GM12878 (cell line): Measurements from ENCODE around the gene CASP3.

Source experiments
- KAT2A ChIP-seq: conservative IDR thresholded peaks from 2 replicates; pipeline ENCODE4 v1.6.1; 2011; ENCODE audit warnings: low read depth, low read length; ENCODE audit not compliant: control insufficient read depth
- POLR2A ChIP-seq: IDR thresholded peaks from 2 replicates; pipeline ENCODE4 v1.6.1; 2011; ENCODE audit warnings: low read depth, mild to moderate bottlenecking, low read length
- POLR2AphosphoS2 ChIP-seq: IDR thresholded peaks from 2 replicates; pipeline ENCODE4 v1.6.1; 2011; ENCODE audit warnings: low read depth, mild to moderate bottlenecking, low read length, improper control_type of control experiment, moderate library complexity
- POLR2AphosphoS5 ChIP-seq: IDR thresholded peaks from 2 replicates; pipeline ENCODE4 v1.6.1; 2011; ENCODE audit warnings: mild to moderate bottlenecking, low read length, inconsistent platforms
- RCOR1 ChIP-seq: conservative IDR thresholded peaks from 2 replicates; pipeline ENCODE4 v1.6.1; 2012; ENCODE audit warnings: low read depth, low read length, improper control_type of control experiment
- RFX5 ChIP-seq: IDR thresholded peaks from 2 replicates; pipeline ENCODE4 v1.6.1; 2011; ENCODE audit warnings: low read depth, low read length, improper control_type of control experiment
- TCF7 ChIP-seq: IDR thresholded peaks from 2 replicates; pipeline ENCODE4 v1.6.1; 2014; ENCODE audit warnings: antibody characterized with exemption, borderline replicate concordance
- ZNF207 ChIP-seq: fragments of 450-650 bp; IDR thresholded peaks from 2 replicates; pipeline ENCODE4 v1.6.1; 2014; ENCODE audit warnings: antibody characterized with exemption, mild to moderate bottlenecking, borderline replicate concordance
- ZSCAN29 ChIP-seq: fragments of 450-650 bp; IDR thresholded peaks from 2 replicates; pipeline ENCODE4 v1.6.1; 2017; ENCODE audit warnings: mild to moderate bottlenecking, moderate library complexity
- TF ChIP-seq, protein P1 (sequence below), 3 experiments: IDR thresholded peaks in 2 of 3; conservative IDR thresholded peaks in 1 of 3; 2 replicates each; pipeline ENCODE4 v1.5.1; 2011; ENCODE audit warnings: low read depth in 3 of 3, low read length in 3 of 3, mild to moderate bottlenecking in 3 of 3, control low read depth in 2 of 3, moderate library complexity in 2 of 3, inconsistent platforms in 1 of 3, mixed read lengths in 1 of 3; ENCODE audit not compliant: control insufficient read depth in 2 of 3, insufficient read depth in 1 of 3; ENCODE audit errors: extremely low read depth in 1 of 3

DNA sequence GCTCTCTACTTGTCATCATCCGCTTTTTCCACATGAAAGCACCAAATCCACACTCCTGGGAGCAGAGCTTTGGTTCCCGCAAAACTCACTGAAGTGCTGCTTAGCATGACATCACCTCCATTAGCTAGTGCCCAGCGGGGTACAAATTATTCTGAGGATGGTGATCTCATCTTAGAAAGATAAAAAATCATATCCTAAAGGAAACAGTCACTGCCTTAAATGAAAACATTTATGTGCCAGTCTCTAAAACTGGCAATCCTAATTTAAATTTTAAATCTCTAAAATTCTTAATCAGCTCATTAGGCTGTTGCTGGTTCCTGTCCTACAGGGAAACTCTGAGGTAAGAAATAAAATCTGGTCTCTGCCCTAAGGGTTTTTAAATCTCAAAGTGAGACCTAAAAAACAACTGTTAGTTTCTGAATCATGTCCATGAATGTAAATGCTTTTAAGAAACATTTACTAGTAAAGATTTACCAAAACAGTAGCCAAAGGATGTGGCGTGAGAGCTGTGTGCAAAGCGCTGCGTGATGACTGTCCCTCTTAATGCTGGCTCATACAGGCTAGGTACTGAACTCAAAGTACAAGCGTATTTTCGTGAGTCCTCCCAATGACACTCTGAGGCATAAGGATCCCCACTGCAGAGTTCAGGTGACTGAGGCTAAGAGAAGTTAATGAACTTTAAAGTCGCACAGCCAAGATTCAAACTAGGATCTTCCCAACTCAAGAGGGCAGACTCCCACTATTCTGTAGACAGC is 4.5 kb downstream of the CASP3 start:
- TF ChIP-seq POLR2AphosphoS5 (no peak), POLR2AphosphoS2 (no peak), POLR2A (no peak), RCOR1 (no peak), KAT2A (no peak), ZNF207 (no peak), RFX5 (no peak), TCF7 (no peak), ZSCAN29 (no peak)
- TF ChIP-seq, protein P1, sequence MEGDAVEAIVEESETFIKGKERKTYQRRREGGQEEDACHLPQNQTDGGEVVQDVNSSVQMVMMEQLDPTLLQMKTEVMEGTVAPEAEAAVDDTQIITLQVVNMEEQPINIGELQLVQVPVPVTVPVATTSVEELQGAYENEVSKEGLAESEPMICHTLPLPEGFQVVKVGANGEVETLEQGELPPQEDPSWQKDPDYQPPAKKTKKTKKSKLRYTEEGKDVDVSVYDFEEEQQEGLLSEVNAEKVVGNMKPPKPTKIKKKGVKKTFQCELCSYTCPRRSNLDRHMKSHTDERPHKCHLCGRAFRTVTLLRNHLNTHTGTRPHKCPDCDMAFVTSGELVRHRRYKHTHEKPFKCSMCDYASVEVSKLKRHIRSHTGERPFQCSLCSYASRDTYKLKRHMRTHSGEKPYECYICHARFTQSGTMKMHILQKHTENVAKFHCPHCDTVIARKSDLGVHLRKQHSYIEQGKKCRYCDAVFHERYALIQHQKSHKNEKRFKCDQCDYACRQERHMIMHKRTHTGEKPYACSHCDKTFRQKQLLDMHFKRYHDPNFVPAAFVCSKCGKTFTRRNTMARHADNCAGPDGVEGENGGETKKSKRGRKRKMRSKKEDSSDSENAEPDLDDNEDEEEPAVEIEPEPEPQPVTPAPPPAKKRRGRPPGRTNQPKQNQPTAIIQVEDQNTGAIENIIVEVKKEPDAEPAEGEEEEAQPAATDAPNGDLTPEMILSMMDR (IDR thresholded peaks at IDR 0.05 in 2 of 3, conservative IDR thresholded peaks at IDR 0.05 in 1 of 3; ENCODE audit: control insufficient read depth in 2 of 3, extremely low read depth in 1 of 3, insufficient read depth in 1 of 3, low read depth in 3 of 3, low read length in 3 of 3) = no peak
